ENCODE data around the gene GRK5.

Gene GRK5

GRCh38 chr10:119342335-119342734 is 135.0 kb downstream of the GRK5 start:
- DNase-seq (ENCODE audit: low read depth) = no peak

- DNase-seq (ENCODE audit: low read depth) = no peak
These were observed 135.7 kb downstream of the GRK5 start for GRCh38 chr10:119343011-119343601.

DNA sequence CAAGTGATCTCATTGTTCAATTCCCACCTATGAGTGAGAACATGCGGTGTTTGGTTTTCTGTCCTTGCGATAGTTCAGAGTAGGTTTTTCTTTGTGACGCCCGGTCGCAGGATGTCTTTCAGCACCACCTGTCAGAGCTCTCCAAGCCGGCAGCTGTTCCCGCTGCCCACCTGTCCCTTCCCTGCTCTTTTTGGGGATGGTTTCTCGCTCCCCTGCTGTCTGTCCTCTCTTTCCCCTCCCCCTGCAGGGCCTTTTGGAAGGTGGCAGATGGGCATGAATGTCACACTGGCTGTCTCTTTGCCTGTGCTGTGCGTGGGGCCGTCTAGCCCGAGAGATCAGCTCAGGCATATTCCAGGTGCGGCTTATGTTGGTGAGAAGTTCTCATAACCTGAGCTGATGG is 137.0 kb downstream of the GRK5 start:
- DNase-seq (ENCODE audit: low read depth) = no peak

GRCh38 chr10:119346095-119346832 is 138.9 kb downstream of the GRK5 start:
- no peak for DNase-seq (ENCODE audit: low read depth)

DNA sequence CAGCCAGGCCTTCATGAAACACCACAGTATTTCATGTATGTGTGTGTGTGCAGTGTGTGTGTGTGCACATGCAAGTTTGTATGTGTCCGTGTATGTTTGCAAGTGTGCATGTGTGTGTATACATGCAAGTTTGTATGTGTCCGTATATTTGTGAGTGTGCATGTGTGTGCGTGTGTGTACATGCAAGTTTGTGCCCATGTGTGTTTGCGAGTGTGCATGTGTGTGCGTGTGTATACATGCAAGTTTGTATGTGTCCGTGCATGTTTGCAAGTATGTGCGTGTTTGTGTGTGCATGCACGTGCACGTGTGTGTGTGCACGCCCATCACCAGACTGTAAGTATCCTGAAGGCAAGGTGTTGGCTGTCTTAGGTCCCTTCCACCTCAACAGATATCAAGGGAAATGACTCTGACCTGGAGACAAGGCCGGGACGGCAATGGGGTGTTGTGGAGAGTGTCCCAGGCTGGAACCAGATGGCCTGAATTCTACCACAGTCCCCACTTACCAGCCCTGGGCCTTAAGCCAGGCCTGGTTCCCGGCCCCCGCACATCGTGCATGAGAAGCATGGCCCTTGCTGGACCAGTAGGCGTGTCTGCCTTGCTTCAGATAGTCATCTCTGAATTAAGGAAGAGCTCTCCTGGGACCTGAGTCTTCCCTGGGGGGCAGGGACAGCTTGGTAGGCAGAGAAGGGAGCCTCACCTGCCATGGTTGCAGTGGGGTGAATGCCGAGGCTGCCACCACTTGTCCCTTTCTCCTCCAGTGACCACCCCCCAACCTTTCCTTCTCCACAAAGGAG is 140.0 kb downstream of the GRK5 start:
- DNase-seq (ENCODE audit: low read depth) = no peak

DNA sequence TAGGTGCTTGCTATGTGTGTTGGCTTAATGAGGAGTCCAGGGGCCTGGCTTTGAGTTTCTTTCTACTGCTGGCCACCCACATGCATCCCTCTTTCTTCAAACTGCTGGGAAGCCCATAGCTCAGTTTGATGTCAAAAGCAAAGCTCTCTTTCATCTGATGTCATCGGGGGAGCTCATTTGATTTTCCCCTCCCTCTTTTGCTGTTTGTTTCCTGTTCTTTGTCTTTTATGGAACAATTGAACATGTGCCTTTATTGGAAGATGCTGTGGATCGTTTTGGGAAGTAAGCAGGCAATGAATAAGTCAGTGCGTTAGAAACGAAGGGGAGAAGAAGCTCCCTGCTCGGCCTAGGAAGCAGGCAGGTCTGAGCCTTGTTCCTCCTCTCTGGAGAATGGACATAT is 140.7 kb downstream of the GRK5 start:
- no peak for DNase-seq (ENCODE audit: low read depth)

GRCh38 chr10:119348516-119349240 is 141.3 kb downstream of the GRK5 start:
- no peak for DNase-seq (ENCODE audit: low read depth)

- no peak for DNase-seq (ENCODE audit: low read depth)
These were observed 142.0 kb downstream of the GRK5 start for GRCh38 chr10:119349341-119349740.

DNA sequence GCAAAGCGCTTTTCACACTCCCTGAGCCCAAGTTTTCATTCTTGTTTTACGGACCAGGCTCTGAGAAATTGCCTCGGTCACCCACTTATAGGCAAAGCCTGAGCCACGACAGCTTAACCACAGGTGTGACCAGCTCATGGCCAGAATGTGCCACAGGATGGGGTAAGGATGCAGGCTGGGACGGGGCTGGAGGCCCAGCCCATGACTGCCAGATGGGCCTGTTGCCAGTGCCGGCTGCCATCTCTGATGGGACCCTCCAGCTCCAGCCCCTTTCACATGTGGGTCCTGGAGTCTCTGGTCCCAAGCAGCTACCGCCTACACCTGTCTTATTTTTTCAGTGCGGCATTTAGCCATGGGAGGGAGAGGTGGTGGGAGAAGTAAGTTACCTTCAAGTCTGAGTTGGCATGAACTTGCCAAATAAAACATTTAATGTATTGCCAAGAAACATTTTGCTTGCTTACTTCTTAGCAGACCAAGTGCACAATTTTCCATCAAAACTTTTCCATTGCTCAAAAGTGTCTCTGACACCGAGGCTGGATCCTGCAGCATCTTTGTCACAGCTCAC is 142.6 kb downstream of the GRK5 start:
- DNase-seq (ENCODE audit: low read depth) = no peak

DNA sequence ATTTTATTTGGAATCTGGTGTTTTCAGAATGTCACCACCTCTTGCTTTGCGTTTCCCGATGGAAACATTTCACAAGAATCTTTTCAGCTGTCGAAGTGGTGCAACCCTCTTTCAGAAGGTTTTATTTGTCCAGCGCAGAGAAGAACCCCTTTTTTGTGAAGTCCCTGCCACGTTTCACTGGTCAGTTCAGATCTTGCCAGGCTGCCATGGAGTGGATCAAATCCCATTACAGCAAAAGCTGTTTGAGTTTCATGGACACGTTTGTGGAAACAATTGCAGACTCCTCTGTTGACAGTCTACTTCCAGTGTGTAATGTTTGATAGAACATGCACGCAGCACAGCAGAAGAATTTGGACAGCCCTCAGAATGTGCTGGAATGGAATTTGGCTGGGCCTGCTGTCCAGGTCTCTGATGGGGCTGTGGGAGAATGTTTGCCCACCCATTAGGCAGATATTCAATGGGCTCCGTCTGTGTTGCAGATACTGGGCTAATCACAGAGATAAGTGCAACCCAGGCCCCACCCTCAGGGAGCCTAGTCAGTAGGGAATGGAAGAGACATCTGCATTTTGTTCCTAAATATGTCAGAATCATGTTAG is 143.2 kb downstream of the GRK5 start:
- no peak for DNase-seq (ENCODE audit: low read depth)

- DNase-seq (ENCODE audit: low read depth) = peak; percentile 12
These were observed 143.8 kb downstream of the GRK5 start for GRCh38 chr10:119351189-119351588.

DNA sequence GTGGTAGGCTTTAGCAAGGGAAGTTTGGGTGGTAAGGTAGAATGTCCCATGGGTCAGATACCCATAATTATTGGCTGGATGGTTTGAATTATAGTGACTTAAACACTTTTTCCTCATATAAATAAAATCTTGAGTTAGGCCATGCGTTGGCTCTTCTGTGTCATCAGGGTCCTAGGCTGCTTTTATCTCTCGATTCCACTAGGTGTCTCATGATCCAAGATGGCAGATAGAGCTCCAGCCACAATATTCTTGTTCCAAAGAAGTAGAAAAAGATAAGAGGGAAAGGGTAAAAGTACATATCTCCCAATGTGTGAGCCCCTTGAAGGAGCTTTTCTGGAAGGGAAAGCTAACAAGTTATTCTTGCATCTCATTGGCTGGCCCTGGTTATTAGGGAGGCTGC is 144.7 kb downstream of the GRK5 start:
- DNase-seq (ENCODE audit: low read depth) = no peak

- DNase-seq (ENCODE audit: low read depth) = no peak
These were observed 145.4 kb downstream of the GRK5 start for GRCh38 chr10:119352807-119353206.

GRCh38 chr10:119353421-119353820 is 146.1 kb downstream of the GRK5 start:
- no peak for DNase-seq (ENCODE audit: low read depth)

GRCh38 chr10:119355930-119356329 is 148.6 kb downstream of the GRK5 start:
- no peak for DNase-seq (ENCODE audit: low read depth)

DNA sequence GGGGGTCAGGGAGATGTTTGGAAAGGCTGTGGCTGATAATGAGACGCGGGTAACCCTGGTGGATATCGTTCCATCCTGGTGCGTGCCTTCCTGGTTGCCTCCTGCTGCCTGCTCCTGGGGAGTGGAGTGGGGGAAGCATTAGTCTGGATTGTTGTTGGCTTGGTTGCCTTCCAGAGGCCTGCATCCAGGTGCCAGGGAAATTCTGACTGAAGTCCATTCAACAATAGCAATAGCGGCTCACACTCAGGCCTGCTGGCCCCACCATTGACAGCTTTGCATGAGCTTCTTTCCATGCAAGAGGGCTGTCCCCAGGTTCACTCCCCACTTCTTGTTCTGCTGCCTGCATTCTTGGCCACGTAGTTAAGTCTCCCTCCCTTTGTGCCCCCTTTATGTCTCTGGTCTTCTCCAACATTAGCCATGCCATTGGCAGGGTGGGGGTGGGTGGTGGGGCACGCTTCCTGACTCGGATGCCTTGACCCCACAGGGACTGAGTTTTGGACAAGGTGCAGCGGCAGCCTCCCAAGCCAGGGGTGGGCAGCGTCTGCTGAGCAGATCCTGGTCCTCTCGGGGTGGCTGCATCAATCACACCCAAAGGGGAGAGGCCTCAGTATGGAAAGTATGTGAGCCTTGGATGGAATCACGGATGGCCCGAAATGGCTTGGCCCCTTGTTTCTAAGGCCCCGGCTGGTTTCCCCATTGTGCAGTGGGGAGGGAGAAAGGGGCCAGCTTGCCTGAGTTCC is 150.2 kb downstream of the GRK5 start:
- DNase-seq (ENCODE audit: low read depth) = no peak

GRCh38 chr10:119358152-119358512 is 150.8 kb downstream of the GRK5 start:
- DNase-seq (ENCODE audit: low read depth) = no peak

- DNase-seq (ENCODE audit: low read depth) = no peak
These were observed 151.2 kb downstream of the GRK5 start for GRCh38 chr10:119358567-119358966.

- DNase-seq (ENCODE audit: low read depth) = no peak
These were observed 151.7 kb downstream of the GRK5 start for GRCh38 chr10:119359025-119359424.

- DNase-seq (ENCODE audit: low read depth) = no peak
These were observed 153.0 kb downstream of the GRK5 start for GRCh38 chr10:119360181-119360921.
